Measurements from ENCODE around the gene PRKG2. TPM values are rescaled to one million over a fixed set of nuclear protein-coding genes. Genes with fewer than 3 reads are reported as not detected.

PRKG2 gene
- total RNA-seq, 1 donor from 2014 or later: 11.9 TPM

GRCh38 chr4:81081156-81081555 lies 133.9 kb downstream of the PRKG2 start:
- no peak for TF ChIP-seq CTCF (conservative IDR thresholded peaks at IDR 0.05)
- Mint-ChIP-seq H3K4me1 (ENCODE audit: unreplicated experiment) (peaks cover 4% of the 10 kb centered on the region), H3K36me3 (no peaks in the 10 kb centered on the region), H3K4me3 (no peak overlapping the region), H3K27ac (no peak overlapping the region), H3K27me3 (peaks cover 4% of the 10 kb centered on the region), H3K9me3 (peaks cover 5% of the 10 kb centered on the region)
- DNase-seq (ENCODE audit: extremely low spot score, unreplicated experiment): no peak

DNA sequence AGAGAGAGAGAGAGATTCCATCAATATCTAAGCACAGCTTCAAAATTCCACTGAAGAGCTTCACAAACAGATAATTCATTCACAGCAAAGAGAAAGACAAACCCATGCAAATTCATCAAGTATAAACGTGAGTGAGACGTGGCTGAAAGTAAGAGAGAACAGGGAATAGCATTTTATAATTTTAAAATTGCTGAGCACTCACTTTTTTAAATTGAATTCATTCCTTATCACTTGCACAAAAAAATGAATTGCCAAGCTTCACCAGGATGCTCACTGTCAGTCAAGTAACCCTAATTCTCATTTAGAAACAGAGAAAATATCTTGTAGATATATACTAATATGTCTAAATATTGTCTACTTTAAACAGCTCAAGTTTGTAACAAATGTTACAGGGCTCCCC lies 144.0 kb downstream of the PRKG2 start:
- no peak for TF ChIP-seq CTCF (conservative IDR thresholded peaks at IDR 0.05)
- no peaks in the 10 kb centered on the region for H3K9me3 Mint-ChIP-seq
- no peak overlapping the region for H3K4me3 Mint-ChIP-seq

GRCh38 chr4:81069706-81070331 lies 145.2 kb downstream of the PRKG2 start:
- Mint-ChIP-seq H3K9me3 (no peaks in the 10 kb centered on the region), H3K27ac (no peak overlapping the region), H3K36me3 (no peaks in the 10 kb centered on the region), H3K4me3 (no peak overlapping the region), H3K4me1 (ENCODE audit: unreplicated experiment) (peaks cover 9% of the 10 kb centered on the region), H3K27me3 (peaks cover 18% of the 10 kb centered on the region)
- TF ChIP-seq CTCF (conservative IDR thresholded peaks at IDR 0.05): peak; percentile 97
- peak; percentile 71 for DNase-seq (ENCODE audit: extremely low spot score, unreplicated experiment)

More for the DNA sequence above, 144.0 kb downstream of the PRKG2 start:
- DNase-seq (ENCODE audit: extremely low spot score, unreplicated experiment): no peak
- Mint-ChIP-seq H3K36me3 (no peaks in the 10 kb centered on the region), H3K27ac (no peak overlapping the region), H3K4me1 (ENCODE audit: unreplicated experiment) (peaks cover 9% of the 10 kb centered on the region), H3K27me3 (peaks cover 19% of the 10 kb centered on the region)

GRCh38 chr4:81065446-81065845 lies 149.6 kb downstream of the PRKG2 start:
- no peak for DNase-seq (ENCODE audit: extremely low spot score, unreplicated experiment)
- H3K9me3 Mint-ChIP-seq: no peaks in the 10 kb centered on the region
- no peak overlapping the region for H3K4me3 Mint-ChIP-seq
- no peak overlapping the region for H3K27ac Mint-ChIP-seq
- H3K27me3 Mint-ChIP-seq: peaks cover 9% of the 10 kb centered on the region
- peaks cover 9% of the 10 kb centered on the region for H3K4me1 Mint-ChIP-seq (ENCODE audit: unreplicated experiment)
- H3K36me3 Mint-ChIP-seq: no peaks in the 10 kb centered on the region
- no peak for TF ChIP-seq CTCF (conservative IDR thresholded peaks at IDR 0.05)

DNA sequence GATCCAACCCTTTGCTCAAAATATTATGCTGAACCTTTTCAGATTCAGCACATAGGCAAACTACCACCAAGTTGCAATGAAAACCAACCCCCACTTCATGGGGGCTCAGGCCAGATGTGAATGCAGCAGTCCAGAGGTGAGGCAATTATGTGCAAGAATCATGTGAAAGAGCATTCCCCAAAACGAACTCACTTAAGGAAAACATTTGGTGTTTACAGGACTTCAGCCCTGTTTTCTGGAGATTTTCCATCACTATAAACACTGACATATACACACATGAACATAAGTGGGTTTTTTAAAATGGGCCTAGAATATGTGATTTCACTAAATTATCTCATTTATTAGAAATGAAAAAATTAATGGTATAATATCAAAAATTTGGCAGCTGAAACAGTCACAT lies 153.0 kb downstream of the PRKG2 start:
- no peaks in the 10 kb centered on the region for H3K36me3 Mint-ChIP-seq
- no peak for TF ChIP-seq CTCF (conservative IDR thresholded peaks at IDR 0.05)
- no peak overlapping the region for H3K27ac Mint-ChIP-seq
- no peaks in the 10 kb centered on the region for H3K9me3 Mint-ChIP-seq
- H3K4me3 Mint-ChIP-seq: no peak overlapping the region
- no peak for DNase-seq (ENCODE audit: extremely low spot score, unreplicated experiment)
- H3K27me3 Mint-ChIP-seq: peaks cover 4% of the 10 kb centered on the region
- no peaks in the 10 kb centered on the region for H3K4me1 Mint-ChIP-seq (ENCODE audit: unreplicated experiment)

DNA sequence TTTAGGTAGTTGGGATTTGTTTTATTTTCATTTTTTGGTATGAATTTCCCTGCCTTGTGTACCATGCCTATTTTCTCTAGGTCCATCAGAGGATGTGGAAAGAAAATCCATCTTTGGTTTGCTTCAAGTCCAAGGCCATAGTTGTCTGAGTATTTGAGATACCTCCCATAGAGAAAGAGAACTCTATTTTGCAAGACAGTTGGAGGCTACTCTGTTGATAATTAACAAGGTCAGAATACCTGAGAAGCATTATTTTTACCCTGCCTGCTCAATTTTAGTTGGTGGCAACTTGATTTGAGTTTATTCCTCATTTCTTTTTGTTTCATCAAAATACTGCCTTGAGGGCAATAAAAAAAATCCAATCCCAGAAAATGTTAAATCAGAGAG lies 153.7 kb downstream of the PRKG2 start:
- DNase-seq (ENCODE audit: extremely low spot score, unreplicated experiment): no peak
- Mint-ChIP-seq H3K27ac (no peak overlapping the region), H3K27me3 (peaks cover 4% of the 10 kb centered on the region), H3K4me3 (no peak overlapping the region), H3K36me3 (no peaks in the 10 kb centered on the region), H3K4me1 (ENCODE audit: unreplicated experiment) (no peaks in the 10 kb centered on the region), H3K9me3 (no peaks in the 10 kb centered on the region)
- TF ChIP-seq CTCF (conservative IDR thresholded peaks at IDR 0.05): no peak
